Fibroblast of upper back skin (primary cell): ENCODE results near the gene VAMP4.
"Not testable (repeated sequence)": the region's sequence is repeated elsewhere in the genome, so short reads cannot be mapped to it uniquely, and the experiment has no call there.

ENCODE experiments used
- DNase-seq: peaks from one replicate; pipeline ENCODE4 v3.0.0-alpha.2; 2013

VAMP4 gene

DNA sequence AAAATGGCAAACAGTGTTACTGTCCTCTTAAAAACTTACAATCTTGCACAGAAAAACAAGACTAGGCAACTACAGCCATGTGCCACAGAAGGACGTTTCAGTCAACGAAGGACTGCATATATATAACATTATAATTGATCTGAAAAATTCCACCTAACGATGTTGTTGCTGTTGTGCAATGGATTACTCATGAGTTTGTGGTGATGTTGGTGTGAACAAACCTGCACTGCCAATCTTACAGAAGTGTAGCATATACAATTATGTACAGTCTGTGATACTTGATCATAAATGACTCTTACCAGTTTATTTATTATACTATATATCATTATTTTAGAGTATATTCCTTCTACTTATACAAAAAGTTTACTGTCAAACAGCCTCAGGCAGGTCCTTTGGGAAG is 6.8 kb upstream of the VAMP4 start:
- no peak for DNase-seq

DNA sequence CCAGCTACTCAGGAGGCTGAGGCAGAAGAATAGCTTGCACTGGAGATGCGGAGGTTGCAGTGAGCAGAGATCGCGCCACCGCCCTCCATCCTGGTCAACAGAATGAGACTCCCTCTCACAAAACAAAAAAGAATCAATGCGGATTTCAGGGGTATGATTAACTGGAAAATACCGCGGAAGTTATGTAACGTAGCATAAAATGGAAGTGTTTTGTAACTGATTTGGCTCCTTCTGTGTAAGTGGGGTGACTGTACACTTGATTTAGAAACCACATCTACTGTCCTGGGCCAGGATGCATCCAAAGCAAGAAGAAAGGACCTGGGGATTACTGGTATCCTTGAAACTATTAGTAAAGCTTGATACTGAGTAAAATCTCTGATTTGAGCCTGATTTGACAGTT is 3.1 kb upstream of the VAMP4 start:
- no peak for DNase-seq

DNA sequence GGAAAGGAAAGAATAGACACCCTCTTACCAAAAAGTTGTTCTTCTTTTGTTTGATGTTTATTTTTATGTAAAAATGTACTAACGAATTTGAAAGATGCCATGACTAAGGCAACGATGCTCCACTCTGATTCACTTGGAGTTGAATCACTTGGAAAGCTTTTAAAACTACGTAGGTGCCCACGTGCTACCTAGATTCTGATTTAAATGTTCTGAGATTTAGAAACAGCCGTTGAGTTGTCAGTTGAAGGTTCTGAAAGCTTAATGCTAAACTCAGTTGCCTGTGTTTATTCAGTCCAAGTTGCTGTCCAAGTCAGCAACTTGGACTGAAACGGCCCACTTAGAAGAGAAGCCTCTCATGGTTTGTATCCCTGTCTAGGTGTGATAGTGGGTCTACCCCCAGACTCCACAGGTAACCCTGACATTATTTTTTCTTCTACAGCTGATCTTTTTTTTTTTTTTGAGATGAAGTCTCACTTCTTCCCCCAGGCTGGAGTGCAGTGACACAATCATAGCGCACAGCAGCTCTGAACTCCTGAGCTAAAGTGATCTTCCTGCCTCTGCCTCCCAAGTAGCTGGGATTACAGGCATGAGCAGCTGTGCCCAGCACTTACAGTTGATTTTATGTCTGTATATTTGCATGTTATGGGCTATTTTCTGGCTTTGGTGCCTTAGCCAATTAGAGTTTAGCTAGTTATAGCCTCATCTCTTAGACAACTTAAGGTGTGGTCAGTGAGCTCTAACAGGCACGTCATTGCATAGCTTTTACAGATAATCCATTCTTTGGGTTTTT is 1.4 kb upstream of the VAMP4 start:
- DNase-seq: peak; percentile 50

DNA sequence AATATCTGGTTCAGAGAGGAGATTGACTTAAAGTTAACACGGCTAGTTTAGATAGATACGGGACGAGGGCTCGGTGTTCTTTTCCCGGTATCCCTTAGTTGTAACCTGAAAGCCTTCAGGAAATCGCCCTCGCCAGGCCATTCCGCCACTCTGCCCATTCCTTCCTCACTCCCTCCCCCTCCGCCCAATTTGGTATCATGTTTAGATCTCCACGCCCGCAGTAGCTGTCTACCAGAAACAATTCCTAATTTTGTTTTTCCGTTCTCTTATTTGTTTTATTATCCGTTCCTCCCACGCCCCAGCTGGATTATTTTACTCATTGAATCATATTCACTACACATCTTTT is 685 bp upstream of the VAMP4 start:
- DNase-seq: peak; percentile 32

DNA sequence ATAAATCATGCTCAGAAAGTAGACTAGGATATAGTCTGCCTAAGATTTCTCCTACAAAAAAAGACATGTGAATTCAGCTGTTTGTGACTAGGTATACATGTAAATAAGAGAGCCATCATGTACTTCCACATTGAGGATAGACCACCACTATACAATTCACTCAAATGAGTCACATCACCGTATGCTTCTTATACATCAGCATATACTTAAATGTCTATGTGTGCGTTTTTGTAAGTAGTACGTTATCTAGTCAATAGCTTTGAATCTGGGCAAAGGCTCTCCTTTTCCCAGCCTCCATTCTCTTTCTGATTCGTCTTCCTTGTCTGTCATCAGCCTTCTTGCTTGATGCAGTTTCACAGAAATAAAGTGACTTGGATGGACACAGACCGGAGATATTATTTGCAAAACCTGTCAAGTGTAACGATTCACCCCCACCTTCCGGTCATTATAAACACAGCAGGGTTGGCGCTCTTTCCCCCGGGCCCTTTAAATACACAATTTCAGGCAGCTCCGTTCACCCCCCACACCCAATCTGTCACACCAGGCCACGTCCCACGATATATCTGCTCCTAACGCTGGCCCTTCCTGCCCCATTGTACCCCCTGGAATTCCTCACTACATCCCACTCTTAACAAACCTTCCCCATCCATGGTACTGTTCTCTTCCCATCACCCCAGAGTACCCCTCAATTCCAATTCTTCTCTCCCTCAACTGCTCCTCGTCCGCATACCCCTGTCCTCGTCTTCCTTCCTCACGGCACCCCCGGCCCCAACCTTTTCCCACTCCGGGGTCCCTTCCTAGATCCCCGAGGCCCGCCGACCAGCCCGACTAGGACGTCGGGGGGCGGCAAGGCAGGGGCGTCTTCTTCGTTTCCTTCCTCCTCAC is 636 bp downstream of the VAMP4 start:
- peak; percentile 14 for DNase-seq

DNA sequence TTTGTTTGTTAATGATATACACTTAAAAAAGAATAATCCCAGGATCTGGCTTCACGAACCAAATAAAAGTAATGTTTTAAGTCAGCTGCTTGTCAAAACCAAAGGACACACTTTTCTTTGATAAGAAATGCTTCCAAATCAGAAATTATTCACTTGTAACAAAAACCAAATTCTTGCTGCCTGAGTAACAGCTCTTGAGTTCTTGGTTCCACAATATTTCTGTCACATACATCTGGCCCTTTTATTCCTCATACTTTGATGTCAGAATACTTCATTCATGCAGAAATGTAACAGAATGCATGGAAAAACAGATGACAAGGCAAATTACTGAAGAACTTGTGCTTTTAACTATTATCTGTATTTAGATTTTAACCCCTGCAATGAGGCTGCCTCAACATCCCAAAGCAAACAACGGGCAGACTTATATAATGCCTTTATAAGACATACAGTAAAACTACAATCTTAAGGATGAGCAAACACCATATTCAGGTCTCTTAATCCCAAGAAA is 1.5 kb downstream of the VAMP4 start:
- peak; percentile 11 for DNase-seq

DNA sequence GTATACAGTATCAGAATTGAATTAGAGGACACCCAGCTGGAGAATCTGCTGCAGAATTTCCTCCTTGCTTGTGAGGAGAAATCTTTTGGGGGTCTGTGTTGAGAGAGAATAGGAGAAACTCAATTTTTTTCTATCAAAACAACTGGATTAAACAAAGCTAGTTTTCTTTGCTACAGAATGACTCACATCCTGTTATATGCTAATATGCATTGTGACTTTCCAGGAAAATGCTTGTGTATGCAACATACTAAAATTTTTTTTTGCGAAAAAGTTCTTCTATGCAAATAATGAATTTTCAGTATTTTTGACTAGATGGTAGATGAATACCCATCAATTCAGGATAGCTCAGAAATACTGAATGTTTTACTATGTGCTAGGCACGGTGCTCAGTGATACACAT is 2.2 kb downstream of the VAMP4 start:
- peak; percentile 11 for DNase-seq

DNA sequence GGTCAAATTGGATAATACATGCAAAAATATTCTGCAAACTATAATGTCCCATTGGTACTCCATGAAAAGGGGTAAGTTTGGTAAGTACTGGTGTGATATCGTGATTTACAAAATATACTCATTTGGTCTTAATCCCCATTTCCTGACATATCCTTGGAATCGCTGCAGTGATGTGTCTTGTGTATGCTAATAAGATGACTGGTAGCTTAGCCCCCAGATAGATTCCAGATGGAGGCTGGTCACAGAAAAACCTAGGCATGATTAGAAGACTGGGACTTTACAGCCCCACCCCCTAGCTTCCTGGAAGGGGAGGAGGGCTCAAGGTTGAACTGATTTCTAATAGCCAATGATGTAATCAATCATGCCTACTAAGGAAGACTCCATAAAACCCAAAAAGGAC is 3.0 kb downstream of the VAMP4 start:
- peak; percentile 62 for DNase-seq

DNA sequence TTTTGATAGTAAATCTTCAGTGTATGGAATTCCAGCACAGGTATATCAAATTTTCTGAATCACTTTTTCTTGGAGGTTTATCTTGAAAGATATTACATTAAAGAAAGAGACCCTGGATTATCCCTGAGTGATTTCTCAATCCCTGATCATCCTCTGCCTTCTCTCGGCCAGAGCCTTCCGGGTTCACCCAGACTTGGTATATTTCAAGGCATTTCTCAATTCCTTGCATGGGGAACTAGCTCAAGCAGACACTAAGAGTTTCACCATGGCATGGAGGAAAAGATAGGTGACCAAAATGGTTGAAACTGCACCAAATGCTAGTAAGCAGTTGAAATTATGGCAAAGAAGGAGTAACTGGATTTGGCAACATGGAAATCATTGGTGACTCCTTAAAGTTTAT is 5.7 kb downstream of the VAMP4 start:
- no peak for DNase-seq

DNA sequence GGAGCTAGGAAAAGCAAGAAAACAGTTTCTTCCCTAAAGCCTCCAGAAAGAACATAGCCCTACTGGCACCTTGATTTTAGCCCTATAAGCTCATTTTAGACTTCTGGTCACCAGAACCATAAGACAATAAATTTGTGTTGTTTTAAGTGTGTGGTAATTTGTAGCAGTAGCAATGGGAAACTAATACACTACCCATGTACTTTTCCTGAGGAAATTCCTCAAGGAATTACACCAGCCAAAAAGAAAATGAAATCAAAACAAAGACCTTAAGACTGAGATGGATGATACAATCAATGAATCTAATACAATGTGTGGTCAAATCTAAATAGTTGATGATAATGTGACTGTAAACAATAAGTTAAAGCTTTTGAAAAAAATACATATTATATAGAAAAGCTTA is 11.8 kb downstream of the VAMP4 start:
- DNase-seq: peak; percentile 21

DNA sequence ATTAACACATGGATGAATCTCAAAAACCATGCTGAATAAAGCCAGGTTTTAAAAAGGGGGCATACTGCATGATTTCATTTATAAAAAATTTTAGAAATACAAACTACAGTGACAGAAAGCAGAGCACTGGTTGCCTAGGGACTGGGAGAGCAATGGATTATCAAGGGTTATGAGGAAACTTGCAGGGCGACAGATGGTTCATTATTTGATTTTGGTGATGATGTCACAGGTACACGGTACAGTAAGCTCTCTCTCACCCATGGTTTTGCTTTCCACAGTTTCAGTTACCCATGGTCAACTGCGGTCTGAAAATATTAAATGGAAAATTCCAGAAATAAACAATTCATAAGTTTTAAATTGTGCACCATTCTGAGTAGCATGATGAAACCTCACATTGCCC is 14.1 kb downstream of the VAMP4 start:
- DNase-seq: no peak

DNA sequence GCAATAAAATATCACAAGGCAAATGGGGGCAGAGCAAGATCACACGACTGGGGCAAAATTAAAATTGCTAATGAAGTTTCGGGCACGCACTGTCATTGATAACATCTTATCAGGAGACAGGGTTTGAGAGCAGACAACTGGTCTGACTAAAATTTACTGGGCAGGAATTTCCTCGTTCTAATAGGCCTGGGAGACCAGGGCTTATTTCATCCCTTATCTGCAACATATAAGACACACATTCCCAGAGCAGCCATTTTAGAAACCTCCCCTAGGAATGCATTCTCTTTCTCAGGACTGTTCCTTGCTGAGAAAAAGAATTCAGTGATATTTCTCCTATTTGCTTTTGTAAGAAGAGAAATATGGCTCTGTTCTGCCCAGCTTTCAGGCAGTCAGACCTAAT is 18.7 kb downstream of the VAMP4 start:
- DNase-seq: not testable (repeated sequence)

DNA sequence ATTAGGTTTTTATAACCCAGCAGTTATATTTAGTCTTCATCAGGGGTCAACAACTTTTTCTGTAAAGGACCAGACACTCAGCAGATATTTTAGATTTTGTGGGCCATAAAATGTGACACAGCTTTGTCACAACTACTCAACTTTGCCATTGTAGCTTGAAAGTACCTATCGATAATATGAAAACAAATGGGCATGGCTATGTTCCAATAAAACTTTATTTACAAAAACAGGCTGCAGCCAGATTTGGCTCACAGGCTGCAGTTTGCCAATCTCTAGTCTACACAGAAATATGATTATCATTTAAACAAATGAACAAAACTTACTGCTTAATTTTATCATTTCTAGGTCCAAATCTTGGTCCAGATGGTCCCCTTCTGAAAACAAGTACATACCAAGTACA is 23.0 kb downstream of the VAMP4 start:
- no peak for DNase-seq

DNA sequence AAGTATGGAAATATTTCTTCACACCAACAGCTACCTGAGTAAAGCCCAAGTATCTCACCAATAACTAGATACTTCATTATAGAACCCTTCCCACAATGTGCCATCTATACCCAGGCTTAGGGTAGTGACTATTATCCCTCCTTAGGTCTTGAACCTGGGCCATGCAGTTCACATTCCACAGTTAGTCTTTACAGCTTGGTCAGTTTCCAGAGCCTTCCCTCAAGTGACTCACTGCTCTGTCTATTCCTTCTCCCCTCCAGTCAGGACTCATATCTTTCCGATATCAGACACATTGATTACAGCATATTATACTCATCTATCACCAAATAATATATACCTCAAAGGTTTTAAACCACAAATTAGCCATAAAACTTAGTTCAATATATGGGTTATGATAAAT is 23.6 kb downstream of the VAMP4 start:
- peak; percentile 38 for DNase-seq

DNA sequence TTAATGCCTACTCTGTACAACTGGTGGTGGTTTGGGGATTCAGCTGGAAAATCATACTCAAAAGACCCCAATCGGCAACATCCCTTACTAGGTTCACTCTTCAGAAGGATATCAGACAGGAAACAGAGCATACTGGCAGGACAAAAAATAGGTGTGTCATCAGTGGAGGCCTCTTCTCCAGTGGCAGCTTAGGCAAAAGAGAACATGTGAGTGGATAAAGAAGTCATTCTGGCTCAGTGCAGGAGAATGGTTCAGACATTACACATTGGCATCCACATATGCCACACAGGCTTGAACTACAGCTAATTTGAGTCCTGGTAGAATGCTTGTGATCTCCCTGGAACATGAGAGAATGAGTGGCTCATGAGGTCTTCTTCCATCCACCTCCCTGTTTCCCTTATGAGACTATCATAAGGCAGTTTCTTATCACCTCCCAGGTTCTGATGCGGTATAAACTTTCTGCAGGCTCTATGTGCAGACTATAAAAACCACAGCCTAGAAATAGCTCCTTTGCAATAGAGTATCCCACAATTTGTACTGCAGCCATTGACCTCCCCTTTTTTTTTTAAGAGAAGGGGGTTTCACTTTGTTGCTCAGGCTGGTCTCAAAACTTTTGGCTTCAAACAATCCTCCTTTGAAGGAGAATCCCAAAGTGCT is 24.7 kb downstream of the VAMP4 start:
- no peak for DNase-seq

DNA sequence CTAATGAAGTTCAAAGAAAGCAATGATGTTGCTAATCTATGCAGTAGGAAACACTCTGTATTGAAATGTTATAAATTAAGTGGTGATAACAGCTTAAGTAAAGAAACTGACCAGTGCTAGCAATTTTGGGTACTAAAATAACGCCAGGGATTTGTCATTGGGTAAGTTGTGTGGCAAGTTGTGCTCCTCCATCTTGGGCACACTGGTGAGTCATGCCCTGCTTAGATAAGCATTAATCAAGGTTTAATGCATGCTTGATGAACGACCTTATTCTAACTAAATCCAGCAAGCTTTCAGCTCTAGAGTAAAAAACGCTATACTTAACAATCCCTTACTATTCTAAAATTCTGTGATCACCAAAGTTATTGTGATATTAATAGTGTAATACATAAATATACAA is 25.2 kb downstream of the VAMP4 start:
- DNase-seq: no peak

DNA sequence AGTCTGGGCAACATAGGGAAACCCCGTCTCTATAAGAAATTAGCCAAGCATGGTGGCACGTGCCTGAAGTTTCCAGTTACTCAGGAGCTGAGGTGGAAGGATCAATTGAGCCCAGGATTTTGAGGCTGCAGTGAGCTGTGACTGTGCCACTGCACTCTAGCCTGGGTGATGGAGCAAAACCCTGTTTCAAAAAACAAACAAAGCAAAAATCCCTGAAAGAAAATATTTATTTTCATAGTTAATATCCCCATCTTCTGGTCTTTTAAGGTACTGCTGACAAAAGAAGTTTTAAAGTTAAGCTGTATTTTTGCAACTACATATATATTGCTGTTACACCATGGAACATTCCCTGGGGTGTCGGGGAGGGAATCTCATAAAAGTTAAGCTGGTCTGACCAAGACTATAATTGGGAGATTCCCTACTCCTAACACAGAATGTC is 26.0 kb downstream of the VAMP4 start:
- peak; percentile 16 for DNase-seq

DNA sequence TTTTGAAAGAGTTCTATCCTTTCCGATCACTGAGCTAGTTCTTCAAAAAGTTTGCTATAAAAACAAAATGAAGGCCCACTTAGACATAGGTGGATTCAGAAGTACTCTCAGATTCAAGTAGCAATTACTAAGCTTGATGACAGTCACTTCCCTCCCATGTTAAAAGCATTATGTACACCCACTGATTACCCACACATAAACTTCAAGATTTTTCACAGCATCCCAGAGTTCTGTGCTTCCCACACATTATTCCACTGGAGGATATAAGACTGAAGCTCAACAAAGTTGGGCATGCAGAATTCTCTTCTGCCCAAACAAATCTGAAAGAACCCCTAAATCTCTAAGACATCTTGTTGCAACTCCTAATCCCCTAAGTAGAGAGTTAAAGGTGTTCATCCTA is 29.5 kb downstream of the VAMP4 start:
- DNase-seq: no peak

DNA sequence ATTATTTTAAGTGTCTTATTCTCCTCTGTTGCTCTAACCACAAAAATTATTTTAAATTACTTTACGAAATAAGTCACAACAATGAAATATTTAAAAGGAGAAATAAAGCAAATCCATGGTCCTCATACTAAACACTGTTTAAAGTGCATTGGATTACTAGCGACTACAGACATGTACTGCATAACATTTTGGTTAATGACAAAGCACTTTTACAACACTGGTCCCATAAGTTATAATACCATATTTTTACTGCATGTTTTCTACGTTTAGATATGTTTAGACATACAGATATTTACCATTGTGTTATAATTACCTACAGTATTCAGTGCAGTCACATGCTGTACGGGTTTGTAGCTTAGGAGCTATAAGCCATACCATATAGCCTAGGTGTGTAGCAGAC is 30.2 kb downstream of the VAMP4 start:
- DNase-seq: no peak

DNA sequence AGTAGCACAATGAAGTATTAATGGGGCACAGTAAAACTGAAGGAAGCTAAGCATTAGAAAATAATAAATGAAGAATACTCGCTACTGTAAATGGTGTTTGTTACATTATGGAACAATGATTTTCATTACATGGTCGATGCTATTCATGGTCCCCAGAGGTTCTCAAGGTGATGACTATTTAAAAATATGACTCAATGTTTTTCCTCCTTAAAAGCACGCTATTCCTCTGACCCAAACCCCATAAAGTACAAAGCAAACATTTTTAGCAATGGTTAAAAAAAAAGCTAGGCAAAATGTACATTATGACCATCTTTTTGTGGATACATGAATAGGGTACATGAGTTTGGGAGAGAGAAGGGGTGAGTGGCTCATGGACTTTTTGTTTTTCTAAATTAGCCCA is 34.3 kb downstream of the VAMP4 start:
- no peak for DNase-seq

DNA sequence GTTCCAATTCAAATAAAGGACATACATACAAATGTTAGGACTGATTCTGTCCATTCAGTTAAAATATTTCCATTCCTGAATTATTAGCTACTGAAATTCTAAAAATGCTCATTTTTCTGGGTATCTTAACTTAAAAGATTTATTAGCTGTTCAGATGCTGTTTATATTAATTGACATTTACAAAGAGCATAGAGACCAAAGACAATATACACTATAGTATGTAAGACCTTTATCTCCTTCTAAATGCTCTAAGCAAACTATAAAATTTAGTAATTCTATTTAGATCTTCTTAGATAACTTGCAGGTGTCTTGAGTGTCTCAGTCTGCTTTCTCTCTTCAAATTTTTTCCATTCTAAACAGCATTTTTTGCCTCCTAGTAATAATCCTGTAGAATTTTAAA is 39.3 kb downstream of the VAMP4 start:
- no peak for DNase-seq

DNA sequence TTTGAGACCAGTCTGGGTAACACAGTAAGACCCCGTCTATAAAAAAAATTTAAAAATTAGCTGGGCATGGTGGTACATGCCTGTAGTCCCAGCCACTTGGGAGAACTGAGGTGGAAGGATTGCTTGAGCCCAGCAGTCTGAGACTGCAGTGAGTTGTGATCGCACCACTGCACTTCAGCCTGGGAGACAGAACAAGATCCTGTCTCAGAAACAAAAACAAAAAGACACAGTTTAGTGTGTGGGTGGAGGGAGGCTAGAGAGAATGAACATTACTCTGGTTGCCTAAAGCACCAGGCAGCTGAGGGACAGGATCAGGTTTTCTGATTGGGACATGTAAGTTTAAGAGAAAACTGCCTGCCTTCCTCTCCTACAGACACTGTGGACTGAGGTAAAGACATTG is 42.3 kb downstream of the VAMP4 start:
- no peak for DNase-seq

DNA sequence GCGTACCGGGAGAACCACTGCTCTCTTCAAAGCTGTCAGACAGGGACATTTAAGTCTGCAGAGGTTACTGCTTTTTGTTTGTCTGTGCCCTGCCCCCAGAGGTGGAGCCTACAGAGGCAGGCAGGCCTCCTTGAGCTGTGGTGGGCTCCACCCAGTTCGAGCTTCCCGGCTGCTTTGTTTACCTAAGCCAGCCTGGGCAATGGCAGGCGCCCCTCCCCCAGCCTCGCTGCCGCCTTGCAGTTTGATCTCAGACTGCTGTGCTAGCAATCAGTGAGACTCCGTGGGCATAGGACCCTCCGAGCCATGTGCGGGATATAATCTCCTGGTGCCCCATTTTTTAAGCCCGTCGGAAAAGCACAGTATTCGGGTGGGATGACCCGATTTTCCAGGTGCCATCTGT is 46.1 kb downstream of the VAMP4 start:
- DNase-seq: not testable (repeated sequence)

DNA sequence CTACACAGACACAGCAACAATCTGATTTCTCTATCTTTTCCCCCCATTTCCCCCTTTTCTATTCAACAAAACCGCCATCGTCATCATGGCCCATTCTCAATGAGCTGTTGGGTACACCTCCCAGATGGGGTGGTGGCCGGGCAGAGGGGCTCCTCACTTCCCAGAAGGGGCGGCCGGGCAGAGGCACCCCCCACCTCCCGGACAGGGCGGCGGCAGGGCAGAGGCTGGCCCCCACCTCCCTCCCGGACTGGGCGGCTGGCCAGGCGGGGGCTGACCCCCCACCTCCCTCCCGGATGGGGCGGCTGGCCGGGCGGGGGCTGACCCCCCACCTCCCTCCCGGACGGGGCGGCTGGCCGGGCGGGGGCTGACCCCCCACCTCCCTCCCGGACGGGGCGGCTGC is 48.3 kb downstream of the VAMP4 start:
- DNase-seq: not testable (repeated sequence)
